GM12892 (cell line): Measurements from ENCODE around the gene SLC29A2.

Experiments
- POLR2A ChIP-seq: IDR thresholded peaks from 2 replicates; pipeline ENCODE4 v1.6.1; 2011; ENCODE audit warnings: low read depth, low read length, control low read depth
- POLR2AphosphoS5 ChIP-seq: IDR thresholded peaks from 2 replicates; pipeline ENCODE4 v1.6.1; 2011; ENCODE audit warnings: low read depth, low read length, control low read depth

DNA sequence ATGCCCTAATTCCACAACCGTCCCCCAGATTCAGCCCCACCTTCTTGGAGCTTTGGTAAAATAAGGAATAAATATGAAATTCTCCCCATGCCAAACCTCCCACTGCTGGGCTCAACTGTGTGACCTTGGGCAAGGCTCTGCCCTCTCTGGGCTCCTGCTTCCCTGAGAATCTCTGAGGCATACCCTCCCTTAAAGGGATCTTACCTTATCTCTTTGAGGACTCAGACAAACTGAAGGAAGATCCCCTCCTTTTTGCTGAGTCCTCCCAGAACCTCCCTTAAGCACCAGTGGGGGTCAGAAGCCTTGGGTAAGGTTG, 57.4 kb downstream of the SLC29A2 start:
- TF ChIP-seq POLR2A (no peak), POLR2AphosphoS5 (no peak)
